ENCODE measurements around the gene FLNB.

FLNB gene

DNA sequence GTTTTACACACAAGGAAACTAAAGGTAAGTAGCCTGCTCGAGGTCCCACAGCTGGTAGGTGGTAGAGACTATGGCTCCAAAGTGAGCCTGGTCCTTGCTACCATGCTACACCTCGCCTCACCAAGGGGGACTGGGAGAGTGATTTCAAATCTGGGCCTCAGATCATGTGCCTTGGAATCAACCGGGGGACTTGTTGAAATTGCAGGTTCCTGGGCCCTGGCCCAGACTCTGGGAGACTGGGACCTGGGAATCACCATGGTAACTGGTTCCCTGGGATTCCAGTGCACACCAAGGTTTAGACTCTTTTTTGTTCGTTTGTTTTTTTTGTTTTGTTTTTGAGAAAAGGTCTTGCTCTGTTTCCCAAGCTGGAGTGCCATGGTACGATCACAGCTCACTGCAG is 181.5 kb downstream of the FLNB start:
- no peak overlapping the region for H3K27ac ChIP-seq
- TF ChIP-seq, protein P1, sequence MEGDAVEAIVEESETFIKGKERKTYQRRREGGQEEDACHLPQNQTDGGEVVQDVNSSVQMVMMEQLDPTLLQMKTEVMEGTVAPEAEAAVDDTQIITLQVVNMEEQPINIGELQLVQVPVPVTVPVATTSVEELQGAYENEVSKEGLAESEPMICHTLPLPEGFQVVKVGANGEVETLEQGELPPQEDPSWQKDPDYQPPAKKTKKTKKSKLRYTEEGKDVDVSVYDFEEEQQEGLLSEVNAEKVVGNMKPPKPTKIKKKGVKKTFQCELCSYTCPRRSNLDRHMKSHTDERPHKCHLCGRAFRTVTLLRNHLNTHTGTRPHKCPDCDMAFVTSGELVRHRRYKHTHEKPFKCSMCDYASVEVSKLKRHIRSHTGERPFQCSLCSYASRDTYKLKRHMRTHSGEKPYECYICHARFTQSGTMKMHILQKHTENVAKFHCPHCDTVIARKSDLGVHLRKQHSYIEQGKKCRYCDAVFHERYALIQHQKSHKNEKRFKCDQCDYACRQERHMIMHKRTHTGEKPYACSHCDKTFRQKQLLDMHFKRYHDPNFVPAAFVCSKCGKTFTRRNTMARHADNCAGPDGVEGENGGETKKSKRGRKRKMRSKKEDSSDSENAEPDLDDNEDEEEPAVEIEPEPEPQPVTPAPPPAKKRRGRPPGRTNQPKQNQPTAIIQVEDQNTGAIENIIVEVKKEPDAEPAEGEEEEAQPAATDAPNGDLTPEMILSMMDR (conservative IDR thresholded peaks at IDR 0.05): no peak

DNA sequence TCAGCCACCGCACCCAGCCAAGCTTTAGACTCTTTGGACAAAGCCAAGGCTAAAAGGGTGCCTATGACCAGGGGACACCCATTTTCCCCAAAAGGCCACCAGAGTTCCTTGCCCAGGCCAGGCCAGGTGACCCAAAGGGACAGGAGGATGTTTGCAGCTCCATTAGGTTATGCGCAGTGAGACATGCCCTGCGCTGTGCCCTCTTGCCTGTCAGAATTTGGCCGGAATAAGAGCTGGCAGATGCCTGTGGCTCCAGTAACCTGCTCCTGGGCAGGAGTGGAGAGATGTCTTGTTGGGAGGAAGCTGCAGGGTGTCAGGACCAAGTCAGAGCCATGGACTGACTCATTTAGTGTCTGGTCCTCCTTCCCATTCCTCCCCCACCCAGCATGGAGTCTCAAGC is 182.1 kb downstream of the FLNB start:
- TF ChIP-seq, protein P1 (conservative IDR thresholded peaks at IDR 0.05): no peak
- no peak overlapping the region for H3K27ac ChIP-seq

DNA sequence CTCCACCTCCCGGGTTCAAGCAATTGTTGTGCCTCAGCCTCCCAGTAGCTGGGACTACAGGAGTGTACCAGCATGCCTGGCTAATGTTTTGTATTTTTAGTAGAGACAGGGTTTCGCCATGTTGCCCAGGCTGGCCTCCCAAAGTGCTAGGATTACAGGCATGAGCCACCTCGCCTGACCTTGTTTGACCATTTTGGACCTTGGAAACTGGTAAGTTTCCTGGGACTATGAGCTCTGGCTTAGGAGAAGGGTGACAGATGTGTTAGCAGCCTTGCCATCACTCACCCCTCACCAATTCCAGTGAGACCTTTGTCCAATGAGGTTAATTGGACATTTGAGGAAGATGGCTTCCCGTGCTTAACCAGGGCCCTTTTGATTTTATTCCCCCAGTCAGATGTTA is 182.7 kb downstream of the FLNB start:
- TF ChIP-seq, protein P1 (conservative IDR thresholded peaks at IDR 0.05): no peak
- no peak overlapping the region for H3K27ac ChIP-seq

DNA sequence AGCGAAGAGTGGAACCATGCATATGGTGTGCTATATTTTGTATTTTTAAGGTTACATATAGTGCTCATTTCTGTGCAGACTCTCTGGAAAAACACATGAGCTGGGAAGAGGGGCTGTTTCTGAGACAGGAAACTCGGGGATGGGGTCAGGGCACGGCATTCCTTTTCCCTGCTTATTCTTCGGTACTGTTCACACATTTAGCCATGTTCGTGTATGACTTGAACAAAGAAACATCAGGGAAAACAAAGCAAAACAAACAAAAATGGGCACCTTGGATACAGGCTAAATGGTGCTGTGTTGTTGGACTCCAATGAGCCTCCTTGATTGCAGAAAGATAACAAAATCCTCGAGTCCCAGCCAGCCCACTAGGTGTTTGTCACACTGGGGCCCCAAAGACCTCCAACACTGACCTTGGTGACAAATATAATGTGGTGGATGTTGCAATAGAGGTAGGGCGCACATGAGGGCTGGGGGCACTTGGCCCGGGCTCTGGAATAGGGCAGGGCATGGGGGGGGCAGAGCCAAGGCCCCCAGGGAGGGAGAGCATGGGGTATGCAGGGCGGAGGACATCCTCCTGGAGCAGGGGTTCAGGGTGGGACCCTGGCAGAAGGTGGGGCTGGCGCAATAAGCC is 183.3 kb downstream of the FLNB start:
- H3K27ac ChIP-seq: no peak overlapping the region
- TF ChIP-seq, protein P1 (conservative IDR thresholded peaks at IDR 0.05): no peak

DNA sequence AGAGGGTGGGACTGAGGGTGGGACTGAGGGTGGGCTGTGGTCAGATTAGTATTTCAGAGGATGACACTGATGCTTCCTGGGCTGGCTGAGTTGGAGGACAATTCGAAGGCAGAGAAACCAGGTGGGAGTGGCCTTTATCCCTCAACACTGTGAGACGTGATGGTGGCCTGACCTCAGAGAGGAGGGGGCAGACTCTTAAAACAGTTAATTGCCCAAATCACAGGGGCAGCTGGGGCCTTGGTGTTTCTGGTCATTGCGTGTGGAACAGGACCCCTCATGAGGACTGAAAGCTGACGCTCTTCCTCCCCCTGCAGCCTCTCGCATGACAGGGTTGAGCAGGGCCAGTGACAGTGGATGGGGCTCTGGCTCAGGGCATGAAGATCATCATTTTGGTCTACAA is 183.8 kb downstream of the FLNB start:
- no peak overlapping the region for H3K27ac ChIP-seq
- TF ChIP-seq, protein P1 (conservative IDR thresholded peaks at IDR 0.05): no peak

DNA sequence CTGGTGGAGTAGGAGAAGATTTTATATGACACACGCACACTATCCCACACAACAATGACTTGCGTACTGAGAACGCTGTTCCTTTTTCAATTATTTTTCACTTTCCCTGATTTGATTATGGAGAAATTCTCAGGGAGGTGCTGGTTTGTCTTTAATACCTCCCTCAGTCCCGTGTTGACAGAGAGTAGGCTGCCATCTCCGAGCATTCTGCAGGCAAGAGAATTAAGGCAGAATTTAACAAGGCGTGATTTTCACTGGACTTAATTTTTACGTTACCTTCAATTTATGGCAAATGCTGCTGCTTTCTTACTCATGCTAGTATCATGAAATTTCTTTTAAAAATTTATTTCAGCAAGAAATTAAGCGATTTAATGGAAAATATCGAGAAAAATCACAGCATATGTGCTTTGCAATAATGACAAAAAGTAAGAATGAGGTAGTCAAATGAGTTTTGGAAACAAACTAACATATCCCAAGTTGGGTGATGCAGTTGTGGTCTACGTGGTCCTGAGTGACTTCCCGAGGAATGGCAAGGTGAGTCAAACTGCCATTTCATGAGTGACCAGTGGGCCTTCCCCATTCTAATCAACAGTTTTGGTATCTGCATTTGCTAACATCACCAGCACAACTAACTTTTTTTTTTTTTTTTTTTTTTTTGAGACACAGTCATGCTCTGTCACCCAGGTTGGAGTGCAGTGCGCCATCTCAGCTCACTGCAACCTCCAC is 185.6 kb downstream of the FLNB start:
- TF ChIP-seq, protein P1 (conservative IDR thresholded peaks at IDR 0.05): no peak
- no peak overlapping the region for H3K27ac ChIP-seq

DNA sequence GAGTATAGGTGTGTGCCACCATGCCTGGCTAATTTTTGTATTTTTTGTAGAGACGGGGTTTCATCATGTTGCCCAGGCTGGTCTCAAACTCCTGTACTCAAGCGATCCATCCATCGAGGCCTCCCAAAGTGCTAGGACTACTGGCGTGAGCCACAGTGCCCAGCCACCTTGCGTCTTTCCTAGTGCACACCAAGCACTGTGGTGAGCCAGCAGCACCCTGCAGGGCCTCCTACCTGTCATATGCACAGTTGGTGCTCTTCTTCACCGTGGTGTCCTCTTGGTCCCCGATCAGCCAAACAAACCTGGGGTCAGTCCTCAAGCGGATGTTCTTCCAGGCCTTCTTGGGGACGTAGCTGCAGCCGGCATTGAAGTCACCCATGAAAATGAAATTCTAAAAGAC is 189.4 kb downstream of the FLNB start:
- TF ChIP-seq, protein P1 (conservative IDR thresholded peaks at IDR 0.05): no peak
- H3K27ac ChIP-seq: no peak overlapping the region

Measured in VCaP (cell line).